Endometrium (tissue), 2 donors: ENCODE data around the gene PCCA.

ENCODE experiments used
- FAIRE-seq: peaks from 2 replicates; lab custom pipeline; 2012; peaks lifted over from hg19 to GRCh38; lab: Jason Lieb, UNC
- donor health status: control.
- donor health status: control.

The PCCA gene

GRCh38 chr13:100527644-100528043 is 438.8 kb downstream of the PCCA start:
- FAIRE-seq = no peak

GRCh38 chr13:100528353-100528752 is 439.5 kb downstream of the PCCA start:
- no peak for FAIRE-seq

GRCh38 chr13:100528820-100529219 is 439.9 kb downstream of the PCCA start:
- FAIRE-seq = no peak

- FAIRE-seq = no peak
Observed at GRCh38 chr13:100529666-100530377, 440.9 kb downstream of the PCCA start.

- FAIRE-seq = no peak
Observed at GRCh38 chr13:100530671-100531213, 441.8 kb downstream of the PCCA start.

GRCh38 chr13:100532090-100532766 is 443.3 kb downstream of the PCCA start:
- FAIRE-seq = no peak

- no peak for FAIRE-seq
Observed at GRCh38 chr13:100532836-100533435, 444.0 kb downstream of the PCCA start.

GRCh38 chr13:100533588-100534041 is 444.7 kb downstream of the PCCA start:
- no peak for FAIRE-seq

GRCh38 chr13:100534147-100534843 is 445.4 kb downstream of the PCCA start:
- no peak for FAIRE-seq

GRCh38 chr13:100534911-100535310 is 446.0 kb downstream of the PCCA start:
- no peak for FAIRE-seq

GRCh38 chr13:100535426-100536135 is 446.7 kb downstream of the PCCA start:
- no peak for FAIRE-seq

GRCh38 chr13:100536643-100537180 is 447.8 kb downstream of the PCCA start:
- FAIRE-seq = no peak

GRCh38 chr13:100537486-100537885 is 448.6 kb downstream of the PCCA start:
- FAIRE-seq = no peak

- FAIRE-seq = no peak
Observed at GRCh38 chr13:100537951-100538462, 449.1 kb downstream of the PCCA start.

GRCh38 chr13:100540621-100541020 is 451.7 kb downstream of the PCCA start:
- FAIRE-seq = no peak

GRCh38 chr13:100541897-100542825 is 453.3 kb downstream of the PCCA start:
- no peak for FAIRE-seq

GRCh38 chr13:100542826-100543156 is 453.9 kb downstream of the PCCA start:
- peak; percentile 79 for FAIRE-seq

- FAIRE-seq = no peak
Observed at GRCh38 chr13:100543872-100544602, 455.1 kb downstream of the PCCA start.

- FAIRE-seq = no peak
Observed at GRCh38 chr13:100544866-100545683, 456.2 kb downstream of the PCCA start.
